Measurements from ENCODE around the gene SPDYE2B. TPM values are rescaled to one million over a fixed set of nuclear protein-coding genes. Genes with fewer than 3 reads are reported as not detected.
"Not testable (repeated sequence)": the region's sequence is repeated elsewhere in the genome, so short reads cannot be mapped to it uniquely, and the experiment has no call there.

Gene SPDYE2B
- total RNA-seq, 1 experiment from 2014 or later = not detected

DNA sequence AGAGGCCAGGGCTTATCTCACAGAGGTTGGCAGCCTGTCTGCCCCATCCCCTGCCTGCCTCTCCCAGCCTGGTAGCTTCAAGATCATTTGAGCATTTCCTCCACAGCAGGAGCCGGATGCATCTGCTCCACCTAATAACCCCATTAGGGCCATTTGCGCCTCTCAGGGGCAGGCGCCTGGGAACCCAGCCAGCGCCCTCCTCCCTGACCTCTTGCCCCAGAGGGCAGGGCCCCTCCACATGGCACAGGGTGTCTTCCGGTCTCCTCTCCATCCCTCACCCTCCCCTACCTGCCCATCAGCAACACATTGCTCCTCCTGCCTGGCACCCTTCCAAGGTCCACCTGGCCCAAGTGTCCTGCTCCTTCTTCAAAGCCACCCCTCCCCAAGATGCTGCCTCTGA, 14.8 kb upstream of the SPDYE2B start:
- in situ Hi-C loops (cut with HindIII; ENCODE audit: low sequenced_read_pairs); DNase-seq (ENCODE audit: low spot score): not testable (repeated sequence)

DNA sequence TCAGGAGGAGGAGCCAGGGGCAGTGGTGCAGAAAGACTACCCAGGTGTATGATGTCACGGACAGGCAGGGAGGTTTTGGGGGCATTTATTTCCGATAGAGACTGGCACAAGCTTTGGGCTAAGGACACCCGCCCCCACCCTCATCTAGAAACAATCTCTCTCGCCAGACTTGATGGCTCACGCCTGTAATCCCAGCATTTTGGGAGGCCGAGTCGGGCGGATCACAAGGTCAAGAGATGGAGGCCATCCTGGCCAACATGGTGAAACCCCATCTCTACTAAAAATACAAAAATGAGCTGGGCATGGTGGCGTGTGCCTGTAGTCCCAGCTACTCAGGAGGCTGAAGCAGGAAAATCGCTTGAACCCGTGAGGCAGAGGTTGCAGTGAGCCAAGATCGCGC, 13.2 kb upstream of the SPDYE2B start:
- in situ Hi-C loops (cut with HindIII; ENCODE audit: low sequenced_read_pairs); DNase-seq (ENCODE audit: low spot score): not testable (repeated sequence)

DNA sequence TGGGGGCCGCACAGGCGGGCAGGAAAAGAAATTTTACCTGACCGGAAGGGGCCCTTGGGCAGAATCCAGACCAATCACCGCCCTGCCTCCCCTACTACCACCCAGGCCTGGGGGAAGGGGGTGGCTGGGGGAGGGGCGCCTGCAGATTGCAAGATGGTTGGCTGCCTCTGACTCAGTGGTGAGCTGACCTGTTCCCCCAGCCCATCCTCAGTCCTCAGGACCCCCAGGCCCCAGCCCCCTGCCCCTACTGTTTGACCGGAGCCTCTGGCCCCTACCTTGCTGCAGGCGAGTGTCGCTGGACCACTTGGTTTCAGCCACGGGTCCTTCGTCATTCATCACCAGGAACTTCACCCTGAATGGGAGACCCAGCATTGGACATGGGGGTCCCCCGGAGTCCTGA, 11.3 kb upstream of the SPDYE2B start:
- in situ Hi-C loops (cut with HindIII; ENCODE audit: low sequenced_read_pairs); DNase-seq (ENCODE audit: low spot score): not testable (repeated sequence)

GRCh38 chr7:102642691-102643090, 7.4 kb upstream of the SPDYE2B start, which contains the start of gene UPK3BL1:
Gene UPK3BL1 (minus strand): TSS chr7:102642791. CDS start chr7:102642741, 50 bp downstream.
- in situ Hi-C loops (cut with HindIII; ENCODE audit: low sequenced_read_pairs); DNase-seq (ENCODE audit: low spot score): not testable (repeated sequence)

DNA sequence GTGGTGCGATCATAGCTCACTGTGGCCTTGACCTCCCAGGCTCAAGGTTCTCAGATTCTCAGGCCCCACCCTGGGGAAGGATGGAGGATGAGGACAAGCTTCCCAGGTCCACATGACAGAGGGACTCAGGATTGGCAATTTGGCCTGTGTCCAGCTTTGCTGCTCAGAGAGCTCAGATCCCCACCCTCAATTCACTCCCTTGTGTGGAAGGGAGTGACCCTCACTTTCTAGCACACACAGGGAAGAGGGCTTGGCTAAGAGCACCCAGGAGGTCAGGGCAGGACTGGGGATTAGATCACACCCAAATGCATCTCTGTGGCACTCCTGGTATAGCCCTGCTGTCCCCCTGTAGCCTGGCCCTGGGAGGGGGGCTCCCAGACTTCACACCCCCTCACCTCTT, 6.7 kb upstream of the SPDYE2B start:
- in situ Hi-C loops (cut with HindIII; ENCODE audit: low sequenced_read_pairs); DNase-seq (ENCODE audit: low spot score): not testable (repeated sequence)

GRCh38 chr7:102647813-102648212, 2.3 kb upstream of the SPDYE2B start:
- DNase-seq (ENCODE audit: low spot score); in situ Hi-C loops (cut with HindIII; ENCODE audit: low sequenced_read_pairs): not testable (repeated sequence)

DNA sequence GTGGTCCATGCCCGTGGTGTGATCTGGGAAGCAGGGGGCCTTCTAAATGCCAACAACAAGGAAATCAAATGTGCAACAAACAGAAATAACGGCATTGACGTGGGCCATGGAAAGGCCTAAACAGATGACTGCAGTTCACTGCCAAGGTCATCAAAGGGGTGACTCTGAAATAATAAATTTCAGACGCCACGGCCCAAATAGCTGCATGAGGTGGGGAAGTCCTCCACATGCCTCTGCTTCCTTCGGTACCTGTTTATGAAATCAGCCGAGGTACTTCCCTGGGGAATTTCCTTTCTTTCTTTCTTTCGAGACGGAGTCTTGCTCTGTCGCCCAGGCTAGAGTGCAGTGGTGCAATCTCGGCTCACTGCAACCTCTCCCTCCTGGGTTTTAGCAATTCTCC, 14.6 kb downstream of the SPDYE2B start:
- in situ Hi-C loops (cut with HindIII; ENCODE audit: low sequenced_read_pairs) = not testable (repeated sequence)

GRCh38 chr7:102666850-102667249, 16.7 kb downstream of the SPDYE2B start:
- not testable (repeated sequence) for DNase-seq (ENCODE audit: low spot score)

More for the DNA sequence above, 14.6 kb downstream of the SPDYE2B start:
- not testable (repeated sequence) for DNase-seq (ENCODE audit: low spot score)

GRCh38 chr7:102667523-102667922, 17.4 kb downstream of the SPDYE2B start:
- in situ Hi-C loops (cut with HindIII; ENCODE audit: low sequenced_read_pairs); DNase-seq (ENCODE audit: low spot score): not testable (repeated sequence)

More at GRCh38 chr7:102666850-102667249, 16.7 kb downstream of the SPDYE2B start:
- in situ Hi-C loops (cut with HindIII; ENCODE audit: low sequenced_read_pairs) = not testable (repeated sequence)

DNA sequence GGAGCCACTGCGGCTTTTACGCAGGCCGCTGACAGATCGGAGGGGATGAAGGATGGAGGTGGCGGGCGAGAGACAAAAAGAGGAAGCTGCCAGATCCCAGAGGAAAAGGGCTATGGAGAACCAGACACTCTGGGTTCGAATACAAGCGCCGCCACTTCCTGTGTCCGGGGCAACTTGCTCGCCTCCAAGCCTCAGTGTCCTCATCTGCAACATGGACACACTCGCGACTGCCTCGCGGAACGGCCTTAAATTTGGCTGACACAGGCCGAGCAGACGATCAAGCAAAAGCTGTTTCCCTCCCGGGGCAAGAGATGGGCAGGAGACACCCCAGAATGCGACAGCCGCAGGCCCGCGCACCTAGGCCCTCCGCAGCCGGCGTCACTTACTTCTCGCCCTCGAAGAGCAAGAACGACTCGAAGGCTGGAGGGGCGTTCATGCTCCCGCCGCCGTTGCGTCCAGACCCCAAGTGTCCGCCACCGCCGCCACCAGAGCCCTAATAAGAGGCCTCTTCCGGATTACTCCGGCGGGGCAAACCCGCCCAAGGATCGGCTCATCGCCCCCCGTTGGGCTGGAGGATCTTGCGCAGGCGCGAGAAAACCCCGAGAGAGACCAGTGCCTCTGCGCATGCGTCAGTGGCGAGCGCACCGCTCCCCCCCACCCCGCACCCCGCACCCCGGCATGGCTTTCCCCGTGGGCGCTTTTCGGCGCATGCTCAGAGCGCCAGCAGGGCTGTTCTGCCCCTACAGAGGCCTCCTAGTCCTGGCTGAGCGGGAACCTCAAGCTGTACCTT, 21.2 kb downstream of the SPDYE2B start, which contains the start of gene POLR2J2:
POLR2J2 (minus strand) TSS at position 498 of the 790 bp plus-strand sequence; CDS start at position 436, 62 bp downstream.
- DNase-seq (ENCODE audit: low spot score) = not testable (repeated sequence)

GRCh38 chr7:102671956-102672307, 21.8 kb downstream of the SPDYE2B start:
- in situ Hi-C loops (cut with HindIII; ENCODE audit: low sequenced_read_pairs); DNase-seq (ENCODE audit: low spot score): not testable (repeated sequence)

More for the DNA sequence above, 21.2 kb downstream of the SPDYE2B start, which contains the start of gene POLR2J2:
- in situ Hi-C loops (cut with HindIII; ENCODE audit: low sequenced_read_pairs) = not testable (repeated sequence)

DNA sequence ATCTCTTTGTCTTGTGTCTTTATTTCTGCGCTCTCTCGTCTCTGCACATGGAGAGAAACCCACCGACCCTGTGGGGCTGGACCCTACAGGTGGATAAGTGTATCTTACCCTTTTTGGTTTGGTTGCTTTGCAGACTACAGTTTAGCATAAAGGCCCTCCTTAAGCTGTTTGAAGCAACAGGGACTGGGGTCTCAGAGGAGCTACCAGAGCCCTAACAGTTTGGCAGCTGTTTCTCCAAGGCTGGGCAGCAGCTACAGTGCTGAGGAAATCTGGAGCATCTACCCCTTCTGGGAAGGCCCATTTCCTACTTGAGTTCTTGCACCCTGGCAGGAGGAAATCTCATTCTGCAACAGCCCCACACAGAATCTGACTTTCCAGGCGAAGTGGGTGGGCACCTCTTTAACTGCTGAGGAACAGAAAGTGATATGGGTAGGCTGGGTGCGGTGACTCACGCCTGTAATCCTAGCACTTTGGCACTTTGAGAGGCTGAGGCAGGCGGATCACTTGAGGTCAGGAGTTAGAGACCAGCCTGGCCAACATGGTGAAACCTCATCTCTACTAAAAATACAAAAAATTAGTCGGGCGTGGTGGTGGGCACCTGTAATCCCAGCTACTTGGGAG, 23.4 kb downstream of the SPDYE2B start:
- DNase-seq (ENCODE audit: low spot score); in situ Hi-C loops (cut with HindIII; ENCODE audit: low sequenced_read_pairs): not testable (repeated sequence)

DNA sequence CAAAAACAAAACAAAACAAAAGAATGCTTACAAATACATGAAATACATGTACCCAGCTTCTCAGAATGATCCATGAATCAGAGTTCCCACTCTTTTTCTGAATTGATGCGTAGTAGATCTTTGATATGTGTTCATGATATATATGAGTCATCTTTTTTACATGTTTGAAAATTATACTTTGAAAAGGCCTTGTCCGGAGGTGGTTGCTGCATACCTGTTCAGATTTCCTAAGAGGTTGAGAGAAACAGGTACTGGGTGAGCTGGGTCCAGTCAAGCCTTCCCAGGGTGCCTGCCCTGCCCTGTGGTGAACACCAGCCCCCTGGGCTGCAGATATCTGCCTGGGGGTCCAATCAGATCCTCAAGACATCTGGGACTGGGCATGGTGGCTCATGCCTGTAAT, 25.4 kb downstream of the SPDYE2B start:
- DNase-seq (ENCODE audit: low spot score); in situ Hi-C loops (cut with HindIII; ENCODE audit: low sequenced_read_pairs): not testable (repeated sequence)

GRCh38 chr7:102680780-102681179, 30.7 kb downstream of the SPDYE2B start:
- DNase-seq (ENCODE audit: low spot score); in situ Hi-C loops (cut with HindIII; ENCODE audit: low sequenced_read_pairs): not testable (repeated sequence)

DNA sequence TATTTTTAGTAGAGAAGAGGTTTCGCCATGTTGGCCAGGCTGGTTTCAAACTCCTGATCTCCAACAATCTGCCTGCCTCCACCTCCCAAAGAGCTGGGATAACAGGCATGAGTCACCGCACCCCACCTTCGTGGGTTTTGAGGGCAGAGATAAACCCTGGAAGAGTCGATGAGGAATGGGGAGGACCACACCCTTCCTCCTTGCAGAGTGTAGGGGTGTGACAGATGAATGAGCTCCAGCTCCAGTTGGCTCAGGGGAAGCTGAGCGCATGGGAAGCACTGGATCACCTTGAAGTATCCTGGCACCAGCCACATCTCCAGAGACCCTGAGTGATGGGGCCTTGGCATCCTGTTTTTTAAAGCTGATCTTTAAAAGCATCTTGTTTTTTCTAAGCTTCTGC, 32.4 kb downstream of the SPDYE2B start:
- DNase-seq (ENCODE audit: low spot score); in situ Hi-C loops (cut with HindIII; ENCODE audit: low sequenced_read_pairs): not testable (repeated sequence)

GRCh38 chr7:102688299-102689036, 38.3 kb downstream of the SPDYE2B start:
- DNase-seq (ENCODE audit: low spot score); in situ Hi-C loops (cut with HindIII; ENCODE audit: low sequenced_read_pairs): not testable (repeated sequence)

- DNase-seq (ENCODE audit: low spot score); in situ Hi-C loops (cut with HindIII; ENCODE audit: low sequenced_read_pairs): not testable (repeated sequence)
These were observed 39.5 kb downstream of the SPDYE2B start for GRCh38 chr7:102689436-102690282.

DNA sequence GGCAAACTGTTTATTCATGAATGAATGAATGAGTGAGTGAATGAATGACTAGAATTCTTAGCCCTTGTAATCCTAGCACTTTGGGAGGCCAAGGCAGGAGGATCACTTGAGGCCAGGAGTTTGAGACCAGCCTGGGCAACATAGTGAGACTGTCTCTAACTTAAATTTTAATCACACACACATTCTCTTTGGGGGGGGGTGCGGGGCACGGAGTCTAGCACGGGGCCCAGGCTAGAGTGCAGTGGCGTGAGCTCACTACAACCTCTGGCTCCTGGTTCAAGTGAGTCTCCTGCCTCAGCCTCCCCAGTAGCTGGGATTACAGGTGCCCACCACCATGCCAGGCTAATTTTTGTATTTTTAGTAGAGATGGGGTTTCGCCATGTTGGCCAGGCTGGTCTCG, 40.5 kb downstream of the SPDYE2B start:
- DNase-seq (ENCODE audit: low spot score); in situ Hi-C loops (cut with HindIII; ENCODE audit: low sequenced_read_pairs): not testable (repeated sequence)

Data from G401 (cell line).